Hepatocyte (in vitro differentiated cells): ENCODE data around the gene BATF2.

Experiments used
- CTCF ChIP-seq: fragments of 200-600 bp; sonication (generic); IDR thresholded peaks from 2 replicates; pipeline ENCODE4 v1.5.1; 2016; ENCODE audit warnings: antibody characterized with exemption, mild to moderate bottlenecking; ENCODE audit not compliant: poor library complexity
- EZH2 ChIP-seq: fragments of 200-600 bp; sonication (generic); IDR thresholded peaks from 2 replicates; pipeline ENCODE4 v1.6.1; 2016; ENCODE audit warnings: antibody characterized with exemption, mild to moderate bottlenecking, borderline replicate concordance
- EZH2phosphoT487 ChIP-seq: fragments of 200-600 bp; sonication (generic); IDR thresholded peaks from one replicate; pipeline ENCODE4 v1.6.1; 2018; ENCODE audit warnings: antibody characterized with exemption, mild to moderate bottlenecking, low read depth, moderate library complexity; ENCODE audit not compliant: unreplicated experiment, severe bottlenecking

- TF ChIP-seq EZH2 (no peak), CTCF (no peak), EZH2phosphoT487 (no peak)
Measured at GRCh38 chr11:64970731-64971151, 26.0 kb downstream of the BATF2 start.
